G401 (cell line): Measurements from ENCODE around the gene POLR2M. TPM values are rescaled to one million over a fixed set of nuclear protein-coding genes. Genes with fewer than 3 reads are reported as not detected.
A peak's percentile ranks its signal among the peaks of the same experiment; 100 is the strongest.

Source experiments
- DNase-seq: peaks from one replicate; pipeline ENCODE4 v3.0.0-alpha.2; 2015; ENCODE audit warnings: low spot score
- in situ Hi-C: cut with HindIII; loops from 2 replicates; pipeline ENCODE4 v1.10.0; 2016; ENCODE audit warnings: low sequenced_read_pairs, mixed read lengths
- total RNA-seq: library from RNA; depleted of rRNA; stranded (reverse); fragments of >200 nt; shearing (Covaris generic); gene quantifications from 2 replicates; pipeline ENCODE4 v1.2.3, GENCODE V29; 2014; rRNA removed

The POLR2M gene
- total RNA-seq = 129 and 277 TPM in 2 replicates

GRCh38 chr15:57706405-57707209 lies at the start of gene POLR2M:
Gene POLR2M, plus strand, starts transcription at chr15:57706714. Its CDS starts 129 bp downstream, at chr15:57706843.
- in situ Hi-C loops = no loop called here
- DNase-seq = peak; percentile 95

GRCh38 chr15:57657619-57658018 lies 48.9 kb upstream of the POLR2M start:
- in situ Hi-C loops = no loop called here

GRCh38 chr15:57662091-57662744 lies 44.3 kb upstream of the POLR2M start:
- in situ Hi-C loops = no loop called here
- no peak for DNase-seq

More at GRCh38 chr15:57657619-57658018, 48.9 kb upstream of the POLR2M start:
- DNase-seq = no peak

- in situ Hi-C loops = no loop called here
- no peak for DNase-seq
These were observed 43.7 kb upstream of the POLR2M start for GRCh38 chr15:57662802-57663201.

GRCh38 chr15:57663262-57663661 lies 43.3 kb upstream of the POLR2M start:
- in situ Hi-C loops = no loop called here
- no peak for DNase-seq

GRCh38 chr15:57665194-57665593 lies 41.3 kb upstream of the POLR2M start:
- no peak for DNase-seq
- in situ Hi-C loops = no loop called here

GRCh38 chr15:57665939-57666338 lies 40.6 kb upstream of the POLR2M start:
- in situ Hi-C loops = no loop called here

GRCh38 chr15:57667171-57667849 lies 39.2 kb upstream of the POLR2M start:
- in situ Hi-C loops = no loop called here
- peak; percentile 63 for DNase-seq

More at GRCh38 chr15:57665939-57666338, 40.6 kb upstream of the POLR2M start:
- DNase-seq = no peak

GRCh38 chr15:57668016-57668415 lies 38.5 kb upstream of the POLR2M start:
- DNase-seq = no peak
- in situ Hi-C loops = no loop called here

- DNase-seq = no peak
- in situ Hi-C loops = no loop called here
These were observed 34.9 kb upstream of the POLR2M start for GRCh38 chr15:57671636-57672035.

GRCh38 chr15:57675481-57676181 lies 30.9 kb upstream of the POLR2M start:
- DNase-seq = no peak
- in situ Hi-C loops = no loop called here

- DNase-seq = no peak
- in situ Hi-C loops = no loop called here
These were observed 29.9 kb upstream of the POLR2M start for GRCh38 chr15:57676585-57676984.

- in situ Hi-C loops = no loop called here
- no peak for DNase-seq
These were observed 29.3 kb upstream of the POLR2M start for GRCh38 chr15:57677204-57677603.

- in situ Hi-C loops = no loop called here
- DNase-seq = no peak
These were observed 26.5 kb upstream of the POLR2M start for GRCh38 chr15:57680021-57680420.

GRCh38 chr15:57681011-57681410 lies 25.5 kb upstream of the POLR2M start:
- in situ Hi-C loops = no loop called here

GRCh38 chr15:57683481-57683880 lies 23.0 kb upstream of the POLR2M start:
- in situ Hi-C loops = no loop called here
- no peak for DNase-seq

More at GRCh38 chr15:57681011-57681410, 25.5 kb upstream of the POLR2M start:
- no peak for DNase-seq

- in situ Hi-C loops = no loop called here
- DNase-seq = peak; percentile 46
These were observed 21.9 kb upstream of the POLR2M start for GRCh38 chr15:57684491-57685151.

GRCh38 chr15:57685306-57686095 lies 21.0 kb upstream of the POLR2M start:
- in situ Hi-C loops = no loop called here

More at GRCh38 chr15:57685306-57686095, 21.0 kb upstream of the POLR2M start:
- DNase-seq = no peak
